Measurements from ENCODE around the gene NWD2.

The NWD2 gene

DNA sequence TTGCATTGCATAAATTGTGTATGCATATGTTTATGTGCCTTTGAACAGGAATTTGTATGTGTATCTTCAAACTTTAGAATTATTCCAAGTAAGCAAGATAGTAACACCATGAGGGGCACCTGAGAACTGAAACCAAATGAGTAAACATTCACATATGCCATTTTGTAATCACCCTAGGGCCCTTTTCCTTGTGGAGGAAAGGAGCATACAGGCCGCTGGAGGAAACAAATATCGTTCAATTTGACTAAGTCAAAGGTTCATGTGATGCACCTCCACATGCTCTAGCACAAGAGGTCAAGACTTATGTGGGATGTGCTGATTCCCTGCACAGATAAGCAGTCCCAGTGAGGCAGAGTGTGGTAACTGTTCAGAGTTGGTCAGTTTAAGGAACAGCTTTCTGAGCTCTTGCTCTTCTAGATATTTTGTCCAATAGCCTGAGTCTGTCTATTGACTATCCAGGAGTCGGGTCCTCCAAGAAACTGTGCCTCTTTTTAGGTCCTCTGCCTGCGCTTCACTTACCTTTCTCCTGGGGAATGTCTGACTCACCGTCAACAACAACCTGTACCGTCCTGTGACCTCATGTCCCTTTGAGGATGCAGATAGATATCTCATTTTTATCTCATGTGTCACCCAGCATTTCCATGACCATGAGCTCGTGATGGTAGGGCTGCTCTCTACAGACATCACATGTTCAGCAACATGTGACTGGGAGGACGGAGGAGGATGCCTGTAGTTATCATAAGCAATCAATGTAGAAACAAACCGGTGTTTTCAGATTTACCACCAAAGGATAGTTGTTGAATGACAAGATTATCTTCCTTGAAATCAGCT lies 196.9 kb downstream of the NWD2 start:
- DNase-seq (ENCODE audit: low spot score) = no peak

DNA sequence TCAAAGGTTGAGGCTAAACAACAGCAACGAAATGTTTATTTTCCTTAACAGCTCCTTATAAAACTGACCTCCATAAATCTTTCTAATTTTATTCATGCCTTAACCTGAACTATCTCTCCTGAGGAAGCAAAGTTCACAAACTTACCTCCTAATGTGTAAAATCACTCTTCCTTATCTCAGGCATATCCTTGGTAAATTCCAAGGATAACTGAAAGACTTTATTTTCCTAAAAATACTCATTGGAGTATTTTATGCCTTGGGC lies 197.4 kb downstream of the NWD2 start:
- DNase-seq (ENCODE audit: low spot score) = no peak

DNA sequence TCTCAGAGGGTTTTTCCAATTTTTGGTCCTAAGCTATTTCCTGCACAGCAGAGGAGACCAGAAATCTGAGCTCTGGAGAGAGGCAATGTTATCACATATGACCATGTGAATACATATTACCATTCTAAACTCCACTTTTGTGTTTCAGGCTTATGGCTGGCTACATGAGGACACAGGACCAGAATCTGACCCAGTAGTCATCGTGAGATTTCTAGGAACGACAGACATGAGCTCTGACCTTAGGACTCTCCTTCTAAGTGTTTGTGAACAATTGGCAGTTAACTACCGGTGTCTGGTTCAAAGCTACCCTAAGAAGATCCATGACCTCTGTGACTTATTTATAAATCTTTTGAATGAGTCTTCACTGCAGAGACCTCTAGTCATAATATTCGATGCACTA lies 198.6 kb downstream of the NWD2 start:
- no peak for DNase-seq (ENCODE audit: low spot score)

DNA sequence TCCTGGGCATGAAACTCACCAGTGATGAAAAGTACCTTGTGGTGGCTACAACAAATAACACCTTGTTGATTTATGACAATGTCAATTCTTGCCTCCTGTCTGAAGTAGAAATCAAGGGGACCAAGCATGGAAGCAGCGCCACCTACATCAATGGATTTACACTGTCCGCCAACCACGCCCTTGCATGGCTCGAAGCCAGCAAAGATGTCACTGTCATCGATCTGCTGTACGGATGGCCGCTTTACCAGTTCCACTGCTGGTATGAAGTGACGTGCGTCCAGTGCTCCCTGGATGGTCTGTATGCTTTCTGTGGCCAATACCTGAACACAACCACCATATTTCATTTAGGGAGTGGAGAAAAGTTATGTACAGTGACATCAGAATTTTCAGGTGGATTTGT lies 200.5 kb downstream of the NWD2 start:
- no peak for DNase-seq (ENCODE audit: low spot score)

DNA sequence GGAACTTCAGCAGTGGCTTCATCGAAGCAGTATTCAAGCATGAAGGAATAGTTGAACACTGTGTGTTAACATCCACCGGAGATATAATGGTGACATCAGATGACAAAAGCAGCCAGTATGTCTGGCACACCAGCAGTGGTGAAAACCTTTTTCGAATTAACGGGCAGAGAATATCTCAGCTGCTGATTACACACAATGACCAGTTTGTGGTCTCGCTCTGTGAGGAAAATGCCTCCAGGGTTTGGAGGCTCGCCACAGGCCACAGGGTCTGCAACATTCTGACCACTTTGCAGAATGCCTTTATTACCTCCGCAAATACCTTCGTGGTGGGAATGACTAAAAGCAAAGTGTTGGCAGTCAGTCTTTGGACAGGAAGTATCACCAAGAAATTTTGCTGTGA lies 201.5 kb downstream of the NWD2 start:
- DNase-seq (ENCODE audit: low spot score) = no peak

DNA sequence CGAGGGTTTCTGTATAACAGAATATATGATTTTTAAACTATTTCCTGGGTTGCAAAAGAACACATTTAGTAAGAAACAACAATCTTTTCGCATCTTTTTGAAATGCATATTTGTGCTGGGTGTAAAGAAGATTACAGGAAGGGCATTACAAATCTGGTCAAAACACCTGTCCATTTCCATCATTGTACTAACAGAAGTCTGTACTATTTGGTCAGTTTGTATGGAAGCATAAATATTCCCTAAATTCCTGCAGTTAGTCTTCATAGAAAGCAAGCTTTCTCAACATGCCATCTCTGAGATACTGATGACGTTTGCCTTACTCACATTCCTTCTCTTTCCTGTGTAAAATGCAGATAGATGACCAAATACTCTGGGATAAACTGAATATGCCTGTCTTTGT lies 203.3 kb downstream of the NWD2 start:
- no peak for DNase-seq (ENCODE audit: low spot score)

DNA sequence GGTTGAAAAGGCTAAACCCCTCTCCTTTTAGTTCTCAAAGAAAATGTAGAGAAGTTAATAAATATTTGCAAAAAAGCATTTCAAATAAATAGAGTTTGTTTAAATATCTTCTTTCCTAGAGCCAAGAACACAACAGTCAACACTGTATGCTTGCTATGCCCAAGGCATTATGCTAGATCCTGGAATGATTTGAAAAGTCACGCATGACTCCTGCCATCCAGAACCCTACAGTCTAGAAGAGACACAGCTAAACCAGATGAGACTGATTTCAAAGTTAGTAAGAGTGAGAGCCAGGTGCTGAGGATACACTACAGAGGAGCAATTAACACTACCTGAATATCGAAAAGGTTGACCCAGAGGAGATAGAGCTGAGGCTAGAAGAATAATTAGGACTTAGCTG lies 205.8 kb downstream of the NWD2 start:
- DNase-seq (ENCODE audit: low spot score) = no peak

DNA sequence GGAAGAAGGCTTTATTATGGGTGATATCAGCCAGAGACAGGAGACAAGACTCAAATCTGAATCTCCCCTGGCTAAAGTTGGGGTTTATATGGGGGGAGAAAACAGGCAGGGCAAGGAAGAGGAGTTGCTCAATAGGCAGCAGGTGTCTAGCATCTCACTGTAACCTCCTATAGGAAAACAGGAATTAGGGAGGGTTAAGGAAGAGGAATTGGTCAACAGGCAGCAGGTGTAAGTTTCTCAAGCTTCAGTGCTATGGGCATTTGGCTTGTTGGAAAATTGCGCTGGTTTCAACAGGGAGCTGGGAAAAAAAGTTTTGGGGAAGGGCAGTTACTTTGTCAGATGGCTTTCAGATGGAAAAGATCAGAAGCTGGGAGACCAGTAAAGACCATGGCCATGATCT lies 206.4 kb downstream of the NWD2 start:
- DNase-seq (ENCODE audit: low spot score) = no peak

DNA sequence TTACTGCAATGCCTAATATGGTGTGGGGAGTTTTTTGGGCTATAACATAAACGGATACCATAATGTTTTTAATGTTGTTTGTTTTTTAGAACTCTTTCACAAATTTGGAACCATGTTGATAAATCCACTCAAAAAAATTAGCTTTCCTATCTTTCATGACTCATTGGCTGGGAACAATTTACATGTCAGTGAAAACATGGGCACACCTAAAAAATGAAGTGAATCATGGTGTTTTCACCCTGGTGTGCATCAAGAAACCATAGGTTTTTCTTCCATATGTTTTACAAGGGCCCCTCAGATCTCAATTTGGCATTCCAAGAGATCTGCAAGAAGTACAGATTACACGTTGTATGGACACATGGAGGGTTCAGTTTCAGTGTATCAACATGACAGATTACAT lies 207.1 kb downstream of the NWD2 start:
- no peak for DNase-seq (ENCODE audit: low spot score)

DNA sequence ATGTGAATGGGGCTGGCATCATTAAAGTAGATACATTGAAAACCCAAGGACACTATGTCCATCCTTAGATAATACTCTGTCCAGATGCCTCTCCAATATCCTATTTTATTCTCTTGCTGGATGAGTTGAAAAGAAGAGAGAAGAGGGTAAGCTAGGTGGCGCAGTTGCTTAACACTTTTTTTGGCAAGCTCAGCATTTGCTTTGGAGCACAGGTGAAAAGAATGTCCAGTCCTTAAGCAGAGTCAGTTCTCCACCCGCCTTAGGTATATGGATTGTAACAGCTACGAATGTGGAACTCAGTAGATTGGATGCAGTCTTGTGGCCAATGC lies 208.4 kb downstream of the NWD2 start:
- DNase-seq (ENCODE audit: low spot score) = peak; percentile 11

DNA sequence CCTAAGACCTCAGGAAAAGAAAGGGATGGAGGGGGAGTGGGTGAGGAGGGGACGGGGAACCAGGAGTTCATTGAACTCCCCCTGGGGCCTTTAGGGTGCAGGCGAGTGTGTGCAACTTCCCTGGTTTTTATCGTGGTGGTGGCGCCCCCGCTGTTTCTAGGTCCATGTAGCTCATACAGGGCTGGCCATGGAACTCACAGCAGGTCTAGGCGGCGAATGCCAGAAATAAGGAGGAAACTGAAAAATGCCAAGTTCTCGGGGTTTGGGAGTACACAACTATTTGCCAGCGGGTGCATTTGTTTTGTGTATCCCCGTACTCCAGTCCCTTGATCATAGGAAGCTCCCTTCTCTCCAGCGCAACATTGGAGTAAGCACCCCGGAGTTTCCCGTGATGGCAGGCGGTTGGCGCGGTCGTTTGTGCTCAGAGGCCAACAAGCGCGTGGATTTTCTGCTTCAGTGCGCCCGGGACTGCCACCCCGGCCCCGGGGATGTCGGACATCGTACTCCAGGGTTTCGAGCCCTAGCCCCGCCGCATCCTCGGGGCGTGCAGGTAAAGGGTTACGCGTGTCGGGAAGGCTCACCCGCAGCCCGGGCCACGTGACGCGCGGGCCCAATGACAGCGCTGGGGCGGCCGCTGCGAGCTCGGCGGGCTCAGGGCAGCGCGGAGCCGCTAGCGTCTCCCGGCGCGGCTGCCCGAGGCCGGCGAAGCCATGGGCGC lies 208.9 kb downstream of the NWD2 start:
- DNase-seq (ENCODE audit: low spot score) = peak; percentile 48

DNA sequence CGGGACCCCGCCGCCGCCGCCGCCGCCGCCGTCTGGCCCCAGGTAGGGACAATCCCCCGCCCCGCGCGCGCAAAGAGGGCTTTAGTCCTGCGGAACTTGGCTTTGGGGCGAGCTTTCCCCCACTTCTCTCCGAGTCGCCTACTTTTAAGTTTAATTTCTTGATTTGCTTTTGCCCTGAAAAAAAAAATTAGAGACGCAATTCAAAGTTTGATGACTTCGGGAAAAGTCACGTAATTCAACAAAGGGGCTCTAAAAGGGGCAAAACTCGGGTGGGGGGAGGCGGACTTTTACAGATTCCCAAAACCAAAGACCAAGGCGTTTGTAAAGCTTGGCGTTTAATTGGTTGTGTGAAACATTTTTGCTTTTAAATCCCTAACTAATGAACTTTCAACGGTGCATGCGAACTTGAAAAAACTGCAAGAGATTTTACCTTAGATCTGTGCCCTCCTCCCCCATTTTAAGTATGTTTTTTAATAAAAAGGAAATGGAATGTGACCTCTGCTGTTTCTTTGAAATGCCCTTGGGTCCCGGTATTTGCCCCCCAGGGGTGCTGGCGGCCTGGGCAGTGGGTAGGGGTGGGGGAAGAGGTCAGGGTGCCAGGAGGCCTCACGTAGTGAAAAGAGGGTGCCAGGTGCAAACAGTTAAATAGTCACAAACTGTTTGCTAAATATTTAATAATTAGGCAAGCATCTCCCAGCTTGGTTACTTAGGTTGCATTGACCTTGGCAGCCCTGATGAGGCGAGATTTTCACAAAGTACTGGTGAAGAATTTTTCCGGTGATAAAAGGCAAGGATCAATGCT lies 209.7 kb downstream of the NWD2 start:
- no peak for DNase-seq (ENCODE audit: low spot score)

DNA sequence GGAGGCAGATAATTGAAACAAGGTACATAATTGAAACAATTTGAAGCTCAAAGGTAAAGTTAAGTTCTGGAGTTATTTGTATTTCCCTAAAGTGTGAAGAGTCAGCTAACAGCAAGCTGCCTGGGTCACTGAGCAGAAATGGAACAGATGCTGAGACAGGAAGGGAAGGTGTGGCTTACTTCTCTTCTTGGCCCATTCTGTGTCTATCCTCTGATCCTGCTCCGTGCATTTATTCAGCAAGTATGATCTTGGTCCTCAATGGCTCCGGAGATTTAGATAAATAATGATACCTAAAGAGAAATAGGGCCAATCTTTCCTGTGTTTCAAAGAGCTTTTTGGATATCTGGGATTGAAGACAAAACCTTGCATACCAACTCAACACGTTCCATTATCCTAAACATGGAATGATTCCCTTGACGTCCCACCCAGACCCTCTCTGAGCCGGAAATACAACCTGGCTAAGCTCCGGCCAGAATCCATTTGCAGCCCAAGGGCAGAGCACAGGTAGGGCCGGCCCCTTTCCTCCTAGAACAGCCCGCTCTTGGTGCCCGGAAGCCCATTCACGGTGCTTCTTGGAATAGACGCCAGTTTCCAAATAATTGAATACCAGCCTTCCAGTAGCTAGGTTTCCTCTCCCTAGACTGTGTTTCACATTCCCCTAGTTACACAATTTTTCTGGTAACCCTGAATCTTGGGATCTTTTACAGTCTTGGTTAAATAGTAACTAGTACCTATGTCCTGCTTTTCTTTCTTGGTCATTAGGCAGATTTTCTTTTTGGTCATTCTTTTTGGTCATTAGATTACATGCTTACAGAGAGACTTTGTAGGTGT lies 211.0 kb downstream of the NWD2 start:
- no peak for DNase-seq (ENCODE audit: low spot score)

DNA sequence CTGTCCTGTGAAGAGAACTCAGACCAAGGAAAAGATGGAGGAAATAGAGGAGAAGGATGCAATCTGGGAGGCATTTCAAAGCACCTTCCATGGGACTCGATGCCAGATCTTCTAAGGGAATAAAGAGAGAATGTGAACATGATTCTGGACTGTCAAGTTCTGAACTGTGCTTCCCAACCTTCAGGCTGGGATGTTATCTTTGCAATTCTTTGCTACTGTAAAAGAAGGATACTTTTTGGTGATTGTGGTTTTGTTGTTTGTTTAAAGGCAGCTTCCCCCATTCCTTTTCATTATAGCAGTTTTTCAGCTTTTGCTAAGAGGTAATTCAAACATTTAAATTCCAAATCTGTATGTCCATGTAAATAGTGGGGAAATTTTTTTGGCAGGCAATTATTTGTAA lies 217.3 kb downstream of the NWD2 start:
- no peak for DNase-seq (ENCODE audit: low spot score)

DNA sequence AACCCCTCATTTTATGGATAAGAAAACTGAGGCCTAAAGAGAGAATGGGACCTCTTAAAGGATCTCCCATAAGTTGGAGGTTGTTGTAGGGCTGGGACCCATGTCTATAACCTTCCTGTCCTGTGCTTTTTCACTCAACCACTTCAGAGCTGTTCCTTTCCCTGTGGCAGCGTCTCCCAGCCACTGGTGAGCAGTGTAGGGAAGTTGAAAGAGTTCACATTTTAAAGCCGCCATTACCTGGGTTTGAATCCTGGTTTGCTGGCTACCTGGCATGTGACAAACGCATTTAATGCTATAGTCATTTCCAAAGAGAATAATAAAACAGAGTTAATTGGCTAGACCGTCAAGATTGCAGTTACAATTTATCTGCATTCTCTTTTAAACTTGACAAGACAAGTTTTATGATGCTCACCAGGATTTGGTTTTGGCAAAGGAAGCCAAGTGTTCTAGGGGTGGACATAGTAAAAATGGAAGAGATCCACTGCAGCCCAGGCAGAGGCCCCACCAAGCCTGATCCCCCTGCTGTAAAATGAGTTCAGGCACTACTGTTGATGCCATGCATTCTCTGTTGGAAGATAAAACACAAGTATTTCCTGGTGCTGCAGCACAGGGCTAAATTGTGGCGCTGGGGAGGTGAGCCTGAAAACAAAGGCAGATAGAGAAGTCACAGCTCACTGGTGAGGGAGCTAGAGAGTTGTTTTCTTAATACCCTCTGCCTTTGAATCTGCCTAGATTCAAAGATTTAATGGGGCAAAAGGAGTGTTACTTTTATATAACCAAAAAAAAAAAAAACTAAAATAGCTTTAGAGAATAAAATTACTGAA lies 218.7 kb downstream of the NWD2 start:
- no peak for DNase-seq (ENCODE audit: low spot score)

DNA sequence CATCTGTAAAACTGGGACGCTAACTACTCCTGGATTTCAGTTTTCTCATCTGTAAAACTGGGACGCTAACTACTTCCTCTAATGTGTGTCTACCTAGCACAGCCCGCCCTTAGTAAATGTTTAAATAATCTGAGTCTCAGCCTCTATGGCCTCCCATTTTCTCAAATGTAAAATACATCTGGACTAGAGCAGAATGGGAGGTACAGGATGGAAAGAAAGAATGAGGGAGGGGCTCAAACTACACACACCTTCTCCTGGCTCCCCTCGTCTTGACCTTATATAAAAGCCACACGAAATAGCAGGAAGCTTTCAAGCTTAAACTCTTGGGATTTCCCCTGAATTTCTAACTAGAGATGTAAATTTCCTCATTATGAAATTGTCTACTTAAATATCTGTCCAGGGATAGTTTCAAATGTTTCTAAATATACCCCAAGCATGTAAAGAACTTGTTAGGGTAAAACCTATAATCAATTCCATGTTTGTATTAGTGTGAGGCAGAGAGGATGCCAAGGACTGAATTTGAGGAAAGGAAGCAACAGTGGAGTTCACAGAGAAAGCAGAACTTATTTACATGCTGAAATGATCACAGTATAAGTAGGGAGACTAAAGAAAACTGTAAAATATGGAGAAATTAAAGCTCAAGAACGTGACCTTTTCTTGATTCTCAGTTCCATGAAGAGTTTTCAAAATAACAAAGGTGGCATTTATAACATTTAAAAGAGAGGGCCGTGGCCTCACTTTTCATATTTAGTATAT lies 220.0 kb downstream of the NWD2 start:
- no peak for DNase-seq (ENCODE audit: low spot score)

DNA sequence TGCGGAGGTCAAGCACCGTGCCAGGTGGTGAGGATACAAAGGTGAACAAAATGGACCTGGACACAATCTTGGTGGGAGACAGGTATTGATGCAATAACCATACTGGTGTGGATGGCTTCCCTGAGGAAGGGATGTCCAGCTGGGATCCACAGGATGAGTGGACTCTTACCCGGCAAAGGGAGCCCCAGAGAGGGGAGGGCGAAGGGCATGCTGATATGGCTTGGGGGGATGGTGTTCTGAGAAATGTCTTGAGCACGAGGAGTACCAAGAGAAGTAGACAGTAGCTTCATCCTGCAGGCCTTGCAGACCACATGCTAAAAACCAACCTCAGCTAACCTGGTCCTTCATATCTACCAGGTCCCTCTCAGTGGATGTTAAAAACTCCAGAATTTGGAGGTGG lies 220.8 kb downstream of the NWD2 start:
- DNase-seq (ENCODE audit: low spot score) = no peak

DNA sequence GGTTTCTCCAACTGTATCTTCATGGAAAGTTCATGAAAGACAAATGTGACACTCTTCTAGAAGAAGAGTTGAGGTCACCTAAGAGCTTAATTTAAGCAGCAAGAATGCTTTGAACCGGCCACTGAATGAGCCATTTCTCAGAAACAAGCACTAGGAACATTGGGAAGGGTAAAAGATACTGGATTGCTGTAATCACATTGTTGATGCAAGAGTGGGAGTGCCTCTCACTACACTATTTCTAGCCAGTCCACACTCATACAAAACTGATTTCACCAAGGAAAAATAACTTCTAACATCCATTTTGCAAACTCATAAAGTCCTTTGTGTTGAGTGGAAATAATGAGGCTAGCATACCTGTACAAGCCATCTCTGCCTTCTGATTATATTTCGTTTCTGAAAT lies 221.3 kb downstream of the NWD2 start:
- DNase-seq (ENCODE audit: low spot score) = no peak

DNA sequence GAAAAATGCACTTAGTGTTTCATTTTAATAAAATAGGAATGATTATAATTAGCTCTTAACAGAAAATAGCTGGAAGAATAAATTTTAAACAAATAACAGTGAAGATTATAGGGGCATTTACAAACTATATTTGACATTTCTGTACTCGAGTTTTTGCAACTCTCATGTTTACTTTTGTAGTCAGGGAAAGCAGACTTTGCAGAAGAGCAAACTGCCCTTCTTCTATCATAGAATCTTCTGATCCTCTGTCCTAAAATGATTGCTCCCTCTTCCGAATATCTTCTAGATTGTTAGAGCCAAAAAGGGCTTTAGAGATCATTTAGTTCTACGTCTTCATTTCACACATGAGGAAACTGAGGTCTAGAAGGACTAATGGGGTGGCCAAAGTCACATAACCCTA lies 222.7 kb downstream of the NWD2 start:
- no peak for DNase-seq (ENCODE audit: low spot score)

DNA sequence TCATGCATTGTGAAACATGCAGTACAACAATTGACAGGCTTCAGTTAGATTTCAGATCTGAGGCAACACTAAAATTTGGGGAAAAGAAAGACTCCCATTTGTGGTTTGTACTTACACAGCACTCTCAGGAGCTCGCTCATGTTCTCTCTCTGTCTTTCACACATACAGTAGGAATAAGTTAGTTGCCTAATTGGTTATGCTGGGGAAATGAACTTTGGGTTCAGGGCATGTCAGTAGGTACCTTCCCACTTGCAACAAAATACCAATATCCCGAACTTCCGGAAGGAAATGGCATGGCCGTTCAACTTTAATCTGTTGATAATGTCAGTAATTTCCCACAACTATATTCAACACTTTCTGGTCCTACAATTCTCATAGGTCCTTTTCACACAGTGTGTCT lies 223.3 kb downstream of the NWD2 start:
- DNase-seq (ENCODE audit: low spot score) = no peak

DNA sequence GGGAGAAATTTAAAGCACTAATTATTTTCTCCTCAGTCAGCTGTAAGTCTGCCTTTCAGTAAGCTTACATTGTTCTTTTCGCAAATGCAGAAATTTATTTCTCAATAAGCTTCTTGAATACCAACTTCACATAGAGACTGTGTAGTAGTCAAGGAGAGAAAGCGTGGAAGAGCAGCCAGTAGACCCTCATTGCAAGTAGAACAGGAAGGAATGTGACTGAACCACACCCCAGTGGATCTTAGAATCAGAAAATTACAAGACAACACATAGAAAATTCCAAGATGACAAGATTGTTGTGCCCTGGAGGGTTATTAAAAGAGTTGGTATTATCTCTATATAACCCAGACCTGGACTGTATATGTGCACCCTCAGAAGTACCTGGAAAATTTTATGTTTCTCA lies 224.7 kb downstream of the NWD2 start:
- DNase-seq (ENCODE audit: low spot score) = no peak

Measured in hepatic stellate cell (primary cell).